Lower leg skin (tissue), 3 donors: ENCODE results near the gene SEMA3D.

ENCODE experiments used
- POLR2A ChIP-seq, 2 donors: fragments of 450-650 bp; IDR thresholded peaks; one replicate each; pipeline ENCODE4 v1.6.1; 2016 to 2017; ENCODE audit warnings: antibody characterized with exemption in 2 of 2, mild to moderate bottlenecking in 1 of 2, moderate library complexity in 1 of 2
- TF ChIP-seq, protein P1 (sequence below), 3 donors: fragments of 450-650 bp; IDR thresholded peaks; one replicate each; pipeline ENCODE4 v1.5.1; 2016; ENCODE audit warnings: antibody characterized with exemption in 3 of 3, mild to moderate bottlenecking in 3 of 3, moderate library complexity in 2 of 3

DNA sequence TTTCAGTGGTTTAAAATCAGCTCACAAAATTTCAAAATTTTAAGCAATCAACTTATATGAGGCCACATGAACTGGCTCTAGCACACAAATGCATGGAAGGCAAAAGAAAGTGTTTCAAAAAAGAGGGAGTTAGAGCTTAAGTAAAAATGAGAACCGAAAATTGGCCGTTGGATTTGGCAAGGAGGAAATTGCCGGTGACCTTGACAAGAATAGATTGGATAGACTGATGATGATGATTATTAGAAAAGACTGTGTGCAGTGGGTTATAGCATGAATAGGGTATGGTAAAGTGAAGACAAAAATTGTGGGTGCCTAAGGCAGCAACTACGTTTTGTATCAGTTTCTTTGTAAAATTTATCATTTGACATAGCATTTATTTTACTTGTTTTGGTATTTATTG lies 175.7 kb downstream of the SEMA3D start:
- TF ChIP-seq, protein P1, sequence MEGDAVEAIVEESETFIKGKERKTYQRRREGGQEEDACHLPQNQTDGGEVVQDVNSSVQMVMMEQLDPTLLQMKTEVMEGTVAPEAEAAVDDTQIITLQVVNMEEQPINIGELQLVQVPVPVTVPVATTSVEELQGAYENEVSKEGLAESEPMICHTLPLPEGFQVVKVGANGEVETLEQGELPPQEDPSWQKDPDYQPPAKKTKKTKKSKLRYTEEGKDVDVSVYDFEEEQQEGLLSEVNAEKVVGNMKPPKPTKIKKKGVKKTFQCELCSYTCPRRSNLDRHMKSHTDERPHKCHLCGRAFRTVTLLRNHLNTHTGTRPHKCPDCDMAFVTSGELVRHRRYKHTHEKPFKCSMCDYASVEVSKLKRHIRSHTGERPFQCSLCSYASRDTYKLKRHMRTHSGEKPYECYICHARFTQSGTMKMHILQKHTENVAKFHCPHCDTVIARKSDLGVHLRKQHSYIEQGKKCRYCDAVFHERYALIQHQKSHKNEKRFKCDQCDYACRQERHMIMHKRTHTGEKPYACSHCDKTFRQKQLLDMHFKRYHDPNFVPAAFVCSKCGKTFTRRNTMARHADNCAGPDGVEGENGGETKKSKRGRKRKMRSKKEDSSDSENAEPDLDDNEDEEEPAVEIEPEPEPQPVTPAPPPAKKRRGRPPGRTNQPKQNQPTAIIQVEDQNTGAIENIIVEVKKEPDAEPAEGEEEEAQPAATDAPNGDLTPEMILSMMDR (IDR thresholded peaks at IDR 0.05), result no peak
- no peak for TF ChIP-seq POLR2A (IDR thresholded peaks at IDR 0.05)
